SU-DHL-6 (cell line): Measurements from ENCODE around the gene KIDINS220.

Source experiments
- EZH2phosphoT487 ChIP-seq: fragments of 200-600 bp; sonication (generic), shearing (Covaris generic); conservative IDR thresholded peaks from 2 replicates; pipeline ENCODE4 v1.6.1; 2018; ENCODE audit warnings: mild to moderate bottlenecking, antibody characterized with exemption, low read length, moderate library complexity, mixed read lengths
- TF ChIP-seq, protein P1 (sequence below): fragments of 200-600 bp; sonication (generic); IDR thresholded peaks from one replicate; pipeline ENCODE4 v1.5.1; 2017; ENCODE audit warnings: antibody characterized with exemption, mild to moderate bottlenecking, low read length, moderate library complexity; ENCODE audit not compliant: insufficient read depth, poor library complexity, severe bottlenecking

DNA sequence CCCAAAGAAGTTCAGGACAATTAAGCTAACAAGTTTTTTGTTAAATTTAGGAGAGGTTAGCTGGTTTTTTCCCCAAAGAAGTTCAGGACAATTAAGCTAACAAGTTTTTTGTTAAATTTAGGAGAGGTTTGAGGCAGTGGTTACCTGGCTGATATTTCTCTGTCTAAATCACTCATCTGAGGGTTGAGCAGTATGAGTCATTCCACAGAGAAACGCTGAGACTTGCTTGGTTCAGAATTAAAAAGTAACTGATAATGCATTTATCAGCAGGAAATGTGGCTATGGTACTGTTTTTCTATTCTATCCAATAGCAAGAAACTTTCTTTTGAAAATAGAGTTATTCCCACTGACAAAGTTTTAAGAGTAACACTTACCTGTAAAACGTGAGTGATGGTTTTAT, 22.8 kb upstream of the KIDINS220 start:
- TF ChIP-seq, protein P1, sequence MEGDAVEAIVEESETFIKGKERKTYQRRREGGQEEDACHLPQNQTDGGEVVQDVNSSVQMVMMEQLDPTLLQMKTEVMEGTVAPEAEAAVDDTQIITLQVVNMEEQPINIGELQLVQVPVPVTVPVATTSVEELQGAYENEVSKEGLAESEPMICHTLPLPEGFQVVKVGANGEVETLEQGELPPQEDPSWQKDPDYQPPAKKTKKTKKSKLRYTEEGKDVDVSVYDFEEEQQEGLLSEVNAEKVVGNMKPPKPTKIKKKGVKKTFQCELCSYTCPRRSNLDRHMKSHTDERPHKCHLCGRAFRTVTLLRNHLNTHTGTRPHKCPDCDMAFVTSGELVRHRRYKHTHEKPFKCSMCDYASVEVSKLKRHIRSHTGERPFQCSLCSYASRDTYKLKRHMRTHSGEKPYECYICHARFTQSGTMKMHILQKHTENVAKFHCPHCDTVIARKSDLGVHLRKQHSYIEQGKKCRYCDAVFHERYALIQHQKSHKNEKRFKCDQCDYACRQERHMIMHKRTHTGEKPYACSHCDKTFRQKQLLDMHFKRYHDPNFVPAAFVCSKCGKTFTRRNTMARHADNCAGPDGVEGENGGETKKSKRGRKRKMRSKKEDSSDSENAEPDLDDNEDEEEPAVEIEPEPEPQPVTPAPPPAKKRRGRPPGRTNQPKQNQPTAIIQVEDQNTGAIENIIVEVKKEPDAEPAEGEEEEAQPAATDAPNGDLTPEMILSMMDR, result no peak
- TF ChIP-seq EZH2phosphoT487, result no peak
